ENCODE data around the gene ATP6V0C.

The ATP6V0C gene

GRCh38 chr16:2499454-2499853, 14.3 kb upstream of the ATP6V0C start:
- Histone ChIP-seq H3K9me2 (ENCODE audit: low read depth, low read length) (no peaks in the 10 kb centered on the region), H3K4me2 (ENCODE audit: low read length) (no peak overlapping the region), H4K20me1 (ENCODE audit: insufficient read depth, low read length) (no peaks in the 10 kb centered on the region), H3K27me3 (ENCODE audit: insufficient read depth, low read length) (no peaks in the 10 kb centered on the region), H3F3A (ENCODE audit: insufficient read depth, low read length) (no peaks in the 10 kb centered on the region), H3K79me2 (ENCODE audit: insufficient read depth, low read length) (no peaks in the 10 kb centered on the region), H2AFZ (ENCODE audit: low read length) (no peak overlapping the region), H3K27ac (ENCODE audit: low read depth, low read length, poor library complexity, severe bottlenecking) (no peak overlapping the region), H3K4me1 (ENCODE audit: insufficient read depth, low read length, severe bottlenecking) (peaks cover 14% of the 10 kb centered on the region), H3K9me3 (ENCODE audit: low read length) (no peaks in the 10 kb centered on the region), H3K4me3 (ENCODE audit: low read depth, low read length, poor library complexity, severe bottlenecking) (no peak overlapping the region), H3K36me3 (ENCODE audit: insufficient read depth, low read length) (no peaks in the 10 kb centered on the region), H3K9ac (ENCODE audit: low read length) (no peak overlapping the region)
- TF ChIP-seq CTCF (IDR thresholded peaks at IDR 0.05; ENCODE audit: low read length) (no peak), EZH2 (IDR thresholded peaks at IDR 0.05; ENCODE audit: borderline replicate concordance, low read length) (no peak)

GRCh38 chr16:2499890-2500429, 13.8 kb upstream of the ATP6V0C start:
- H3K4me1 ChIP-seq (ENCODE audit: insufficient read depth, low read length, severe bottlenecking), result peaks cover 14% of the 10 kb centered on the region
- H3K79me2 ChIP-seq (ENCODE audit: insufficient read depth, low read length), result no peaks in the 10 kb centered on the region
- no peaks in the 10 kb centered on the region for H3F3A ChIP-seq (ENCODE audit: insufficient read depth, low read length)
- H3K9ac ChIP-seq (ENCODE audit: low read length), result no peak overlapping the region
- H3K9me2 ChIP-seq (ENCODE audit: low read depth, low read length), result no peaks in the 10 kb centered on the region
- no peak overlapping the region for H3K27ac ChIP-seq (ENCODE audit: low read depth, low read length, poor library complexity, severe bottlenecking)
- no peak overlapping the region for H3K4me2 ChIP-seq (ENCODE audit: low read length)
- no peak overlapping the region for H2AFZ ChIP-seq (ENCODE audit: low read length)
- no peaks in the 10 kb centered on the region for H3K36me3 ChIP-seq (ENCODE audit: insufficient read depth, low read length)
- H3K4me3 ChIP-seq (ENCODE audit: low read depth, low read length, poor library complexity, severe bottlenecking), result no peak overlapping the region
- no peaks in the 10 kb centered on the region for H4K20me1 ChIP-seq (ENCODE audit: insufficient read depth, low read length)
- TF ChIP-seq EZH2 (IDR thresholded peaks at IDR 0.05; ENCODE audit: borderline replicate concordance, low read length) (no peak), CTCF (IDR thresholded peaks at IDR 0.05; ENCODE audit: low read length) (no peak)
- H3K9me3 ChIP-seq (ENCODE audit: low read length), result no peaks in the 10 kb centered on the region
- H3K27me3 ChIP-seq (ENCODE audit: insufficient read depth, low read length), result no peaks in the 10 kb centered on the region

- no peaks in the 10 kb centered on the region for H4K20me1 ChIP-seq (ENCODE audit: insufficient read depth, low read length)
- H3F3A ChIP-seq (ENCODE audit: insufficient read depth, low read length), result no peaks in the 10 kb centered on the region
- H2AFZ ChIP-seq (ENCODE audit: low read length), result no peak overlapping the region
- H3K4me3 ChIP-seq (ENCODE audit: low read depth, low read length, poor library complexity, severe bottlenecking), result no peak overlapping the region
- no peaks in the 10 kb centered on the region for H3K9me3 ChIP-seq (ENCODE audit: low read length)
- H3K4me1 ChIP-seq (ENCODE audit: insufficient read depth, low read length, severe bottlenecking), result peaks cover 14% of the 10 kb centered on the region
- H3K9ac ChIP-seq (ENCODE audit: low read length), result no peak overlapping the region
- H3K9me2 ChIP-seq (ENCODE audit: low read depth, low read length), result no peaks in the 10 kb centered on the region
- H3K36me3 ChIP-seq (ENCODE audit: insufficient read depth, low read length), result no peaks in the 10 kb centered on the region
- H3K4me2 ChIP-seq (ENCODE audit: low read length), result no peak overlapping the region
- no peaks in the 10 kb centered on the region for H3K79me2 ChIP-seq (ENCODE audit: insufficient read depth, low read length)
- TF ChIP-seq EZH2 (IDR thresholded peaks at IDR 0.05; ENCODE audit: borderline replicate concordance, low read length) (no peak), CTCF (IDR thresholded peaks at IDR 0.05; ENCODE audit: low read length) (no peak)
- H3K27me3 ChIP-seq (ENCODE audit: insufficient read depth, low read length), result no peaks in the 10 kb centered on the region
- H3K27ac ChIP-seq (ENCODE audit: low read depth, low read length, poor library complexity, severe bottlenecking), result no peak overlapping the region
Measured at GRCh38 chr16:2500430-2500917, 13.3 kb upstream of the ATP6V0C start.

All from OCI-LY1 (cell line).